ENCODE measurements around the gene ATAD5. TPM values are rescaled to one million over a fixed set of nuclear protein-coding genes. Genes with fewer than 3 reads are reported as not detected.
"Not testable (repeated sequence)": the region's sequence is repeated elsewhere in the genome, so short reads cannot be mapped to it uniquely, and the experiment has no call there.

ATAD5 gene
- total RNA-seq, 1 donor from 2014 or later: 8.6 TPM

DNA sequence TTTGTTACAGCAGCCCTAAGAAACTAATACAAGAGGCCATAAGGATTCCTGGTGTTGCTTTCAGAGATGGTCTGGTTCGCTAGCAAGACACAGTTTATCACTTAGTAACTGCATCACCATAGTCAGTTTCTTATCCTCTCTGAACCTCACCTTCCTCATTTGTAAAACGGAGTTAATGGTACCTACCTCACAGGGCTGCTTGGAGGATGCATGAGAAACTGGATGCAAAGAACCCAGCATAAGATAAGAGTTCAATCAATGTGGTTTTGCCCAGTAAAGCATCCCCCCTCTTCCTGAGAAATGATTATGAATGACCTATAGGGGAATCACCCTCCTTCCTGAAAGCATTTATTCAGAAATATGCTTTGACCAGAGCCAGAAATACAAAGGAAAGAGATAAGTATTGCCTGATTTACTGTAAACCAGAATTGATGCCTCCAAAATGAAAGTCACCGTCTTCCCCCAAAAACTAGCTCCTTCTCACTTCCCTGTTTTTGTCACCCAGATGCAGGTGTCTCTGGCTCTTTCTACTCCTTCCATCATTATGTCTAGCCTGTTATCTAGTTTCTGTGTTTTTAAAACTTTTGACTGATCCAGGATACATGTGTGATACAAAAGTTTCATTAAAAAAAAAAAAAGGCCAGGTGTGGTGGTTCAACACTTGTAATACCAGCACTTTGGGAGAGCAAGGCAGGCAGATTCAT, 77.1 kb downstream of the ATAD5 start:
- FAIRE-seq (no peak), DNase-seq (ENCODE audit: low spot score in 2 of 2) (no peak)

DNA sequence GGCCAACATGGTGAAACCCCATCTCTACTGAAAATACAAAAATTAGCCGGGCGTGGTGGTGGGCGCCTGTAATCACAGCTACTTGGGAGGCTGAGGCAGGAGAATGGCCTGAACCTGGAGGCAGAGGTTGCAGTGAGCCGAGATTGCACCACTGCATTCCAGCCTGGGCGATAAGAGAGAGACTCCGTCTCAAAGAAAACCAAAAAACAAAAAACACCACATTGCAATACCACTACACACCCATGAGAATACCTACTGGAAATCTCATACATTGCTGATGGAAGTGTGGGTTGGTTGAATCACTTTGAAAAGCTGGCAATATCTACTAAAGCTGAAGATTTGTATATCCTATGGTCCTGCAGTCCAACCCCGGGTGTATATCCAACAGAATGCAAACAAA, 78.4 kb downstream of the ATAD5 start:
- not testable (repeated sequence) for FAIRE-seq; DNase-seq (ENCODE audit: low spot score in 2 of 2)

GRCh38 chr17:30913955-30914354, 82.2 kb downstream of the ATAD5 start:
- DNase-seq (ENCODE audit: low spot score in 2 of 2): no peak
- FAIRE-seq: no peak

DNA sequence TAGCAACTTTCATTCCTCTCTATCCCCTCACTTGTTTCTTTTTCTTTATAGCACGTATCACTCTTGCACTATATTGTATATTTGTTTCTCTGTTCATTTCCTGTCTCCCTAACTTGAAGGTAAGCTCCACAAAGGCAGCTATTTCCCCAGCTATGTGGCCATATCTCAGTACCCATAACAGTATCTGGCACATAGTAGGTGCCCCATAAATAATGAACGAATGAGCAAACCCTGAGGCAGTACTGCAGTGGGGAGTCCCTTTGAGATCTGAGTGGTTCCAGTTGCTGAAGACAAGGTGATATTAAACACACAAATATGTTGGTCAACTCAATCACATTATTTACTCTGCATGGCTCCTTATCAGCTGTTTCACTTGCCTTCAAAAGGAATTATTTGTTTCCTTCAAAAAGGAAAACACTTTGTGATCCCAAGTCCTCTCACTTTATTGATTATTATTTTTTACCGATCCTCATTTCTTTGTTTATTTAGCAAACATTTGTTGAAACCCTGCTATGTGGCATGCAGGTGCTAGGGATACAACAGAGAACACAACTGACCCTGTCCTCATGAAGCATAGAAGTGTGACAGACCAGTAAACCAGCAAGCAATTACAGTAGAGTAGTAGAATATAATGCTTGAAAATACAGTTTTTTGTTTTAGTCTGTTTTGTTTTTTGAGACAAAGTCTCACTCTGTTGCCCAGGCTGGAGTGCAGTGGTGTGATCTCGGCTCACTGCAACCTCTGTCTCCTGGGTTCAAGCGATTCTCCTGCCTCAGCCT, 84.3 kb downstream of the ATAD5 start:
- FAIRE-seq: no peak
- no peak for DNase-seq (ENCODE audit: low spot score in 2 of 2)

DNA sequence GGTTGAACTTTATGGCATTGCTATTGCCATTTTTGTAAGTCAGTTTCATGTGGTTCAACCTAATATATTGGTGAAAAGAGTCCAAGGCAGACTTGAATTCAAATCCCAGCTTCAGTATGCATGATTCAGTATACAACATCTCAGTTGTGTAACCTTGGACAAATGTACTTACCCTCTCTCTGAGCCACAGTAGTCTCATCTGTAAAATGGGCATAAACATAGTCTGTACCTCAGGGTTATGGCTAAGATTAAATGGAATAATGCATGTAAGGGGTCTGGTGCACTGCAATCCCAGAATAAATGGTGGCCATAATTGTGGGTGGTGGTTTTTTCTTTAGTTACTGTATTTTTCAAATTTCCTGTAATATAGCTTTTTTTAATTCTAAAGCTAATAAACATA, 85.3 kb downstream of the ATAD5 start:
- DNase-seq (ENCODE audit: low spot score in 2 of 2): no peak
- FAIRE-seq: no peak

DNA sequence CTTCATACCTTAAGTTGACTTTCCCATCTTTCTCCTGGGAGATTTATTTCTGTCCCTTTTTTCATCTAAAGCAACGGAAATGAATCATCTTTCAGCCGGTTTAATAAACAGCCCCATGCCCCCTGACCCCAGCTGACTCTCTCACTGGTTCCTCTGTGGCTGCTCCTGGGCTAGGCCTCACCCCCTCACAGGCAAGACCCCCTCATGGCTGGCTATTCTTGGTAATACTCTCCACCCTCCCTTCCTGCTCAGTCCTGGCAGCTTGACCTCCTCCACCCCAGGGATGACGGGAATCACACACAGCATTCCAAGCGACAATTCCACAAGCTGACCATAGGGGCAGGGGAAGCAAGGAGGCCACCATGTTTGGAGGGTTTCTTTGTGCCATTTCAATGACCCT, 88.5 kb downstream of the ATAD5 start:
- FAIRE-seq: no peak
- DNase-seq (ENCODE audit: low spot score in 2 of 2): peak in 1 of 2 donors; percentile 30

- DNase-seq (ENCODE audit: low spot score in 2 of 2) (no peak), FAIRE-seq (no peak)
These were observed 89.1 kb downstream of the ATAD5 start for GRCh38 chr17:30920683-30921543.

DNA sequence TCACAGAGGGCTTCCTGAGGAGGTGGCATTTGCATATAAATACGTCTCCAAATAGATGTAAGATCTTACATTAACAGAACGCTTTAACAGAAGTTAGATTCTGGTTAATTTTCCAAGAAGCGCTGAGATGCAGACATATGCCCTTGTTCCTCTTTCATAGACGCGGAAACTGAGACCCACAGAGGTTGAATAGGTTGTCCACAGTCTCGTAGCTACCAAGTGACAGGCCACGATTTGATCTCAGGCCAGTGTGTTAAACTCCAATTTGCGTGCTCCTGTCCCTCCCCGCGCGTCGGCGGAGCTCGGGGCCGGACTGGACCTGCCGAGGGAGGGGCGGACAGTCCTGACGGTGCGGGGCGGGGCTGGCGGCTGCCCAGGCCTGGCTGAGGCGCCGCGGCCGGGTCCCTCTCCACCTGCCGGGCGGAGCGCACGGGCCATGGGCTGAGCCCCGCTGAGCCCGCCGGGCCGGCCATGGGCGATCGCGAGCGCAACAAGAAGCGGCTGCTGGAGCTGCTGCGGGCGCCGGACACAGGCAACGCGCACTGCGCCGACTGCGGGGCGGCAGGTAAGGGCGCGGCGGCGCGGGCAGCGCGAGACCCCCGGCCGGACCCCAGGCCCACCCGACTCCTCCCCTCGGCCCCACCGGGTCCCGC, 89.9 kb downstream of the ATAD5 start, which contains the start of gene ADAP2:
Gene ADAP2 (plus strand): TSS at position 402 of the 653 bp plus-strand sequence. CDS start 70 bp downstream, at position 472.
- no peak for FAIRE-seq
- DNase-seq (ENCODE audit: low spot score in 2 of 2): peak; percentile 43 to 61

- FAIRE-seq: no peak
- peak in 1 of 2 donors; percentile 21 for DNase-seq (ENCODE audit: low spot score in 2 of 2)
These were observed 90.7 kb downstream of the ATAD5 start for GRCh38 chr17:30922235-30923030.

- FAIRE-seq: no peak
- no peak for DNase-seq (ENCODE audit: low spot score in 2 of 2)
These were observed 92.6 kb downstream of the ATAD5 start for GRCh38 chr17:30924341-30924740.

DNA sequence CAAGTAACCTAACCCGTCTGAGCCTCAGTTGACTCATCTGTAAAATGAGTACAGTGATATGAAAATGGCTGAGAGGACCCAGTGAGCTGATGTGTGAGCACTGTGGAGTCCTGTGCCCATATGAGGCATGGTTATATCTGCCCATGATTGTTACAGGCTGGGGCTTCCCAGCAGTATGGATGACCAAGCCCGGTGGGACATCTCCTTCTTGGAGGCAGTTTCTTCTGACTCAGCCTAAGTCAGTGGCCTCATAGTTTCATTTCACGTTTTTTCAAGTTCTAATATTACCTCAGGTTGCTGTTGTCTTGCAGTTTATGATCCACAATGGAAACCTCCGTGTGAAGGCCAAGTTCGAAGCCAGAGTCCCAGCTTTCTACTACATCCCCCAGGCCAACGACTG, 94.8 kb downstream of the ATAD5 start:
- DNase-seq (ENCODE audit: low spot score in 2 of 2): no peak
- no peak for FAIRE-seq

DNA sequence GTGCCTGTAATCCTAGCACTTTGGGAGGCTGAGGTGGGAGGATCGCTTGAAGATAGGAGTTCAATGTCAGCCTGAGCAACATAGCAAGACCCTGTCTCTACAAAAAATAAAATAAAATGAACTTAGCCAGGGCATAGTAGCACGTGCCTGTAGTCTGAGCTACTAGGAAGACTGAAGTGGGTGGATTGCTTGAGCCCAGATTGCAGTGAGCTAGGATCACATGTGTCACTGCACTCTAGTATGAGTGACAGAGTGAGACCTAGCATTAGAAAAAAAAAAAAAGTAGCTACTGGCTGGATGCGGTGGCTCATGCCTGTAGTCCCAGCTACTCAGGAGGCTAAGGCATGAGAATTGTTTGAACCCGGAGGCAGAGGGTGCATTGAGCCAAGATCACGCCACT, 96.0 kb downstream of the ATAD5 start:
- DNase-seq (ENCODE audit: low spot score in 2 of 2): no peak
- no peak for FAIRE-seq

GRCh38 chr17:30928584-30928983, 96.8 kb downstream of the ATAD5 start:
- no peak for DNase-seq (ENCODE audit: low spot score in 2 of 2)
- no peak for FAIRE-seq

- no peak for DNase-seq (ENCODE audit: low spot score in 2 of 2)
- FAIRE-seq: no peak
These were observed 97.4 kb downstream of the ATAD5 start for GRCh38 chr17:30929081-30929633.

GRCh38 chr17:30929861-30930260, 98.1 kb downstream of the ATAD5 start:
- DNase-seq (ENCODE audit: low spot score in 2 of 2); FAIRE-seq: not testable (repeated sequence)

DNA sequence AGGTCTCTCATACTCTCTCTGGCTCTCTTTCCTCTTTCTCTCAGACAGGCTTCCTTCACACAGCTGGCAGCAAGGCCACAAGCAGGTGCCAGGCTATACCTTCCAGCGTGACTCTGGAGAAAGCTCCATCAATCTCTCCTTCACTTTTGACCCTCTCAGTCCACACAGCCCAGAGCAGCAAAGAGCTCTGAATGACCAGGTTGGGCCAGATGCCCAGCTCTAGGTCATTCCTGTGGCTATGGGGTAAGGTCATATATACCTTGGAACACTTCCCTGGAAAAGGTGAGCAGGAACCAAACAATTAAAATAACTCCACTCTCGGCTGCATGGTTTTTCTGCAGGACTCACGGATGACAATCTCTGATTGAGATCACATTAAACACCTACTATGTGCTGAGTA, 98.7 kb downstream of the ATAD5 start:
- DNase-seq (ENCODE audit: low spot score in 2 of 2): no peak
- no peak for FAIRE-seq

DNA sequence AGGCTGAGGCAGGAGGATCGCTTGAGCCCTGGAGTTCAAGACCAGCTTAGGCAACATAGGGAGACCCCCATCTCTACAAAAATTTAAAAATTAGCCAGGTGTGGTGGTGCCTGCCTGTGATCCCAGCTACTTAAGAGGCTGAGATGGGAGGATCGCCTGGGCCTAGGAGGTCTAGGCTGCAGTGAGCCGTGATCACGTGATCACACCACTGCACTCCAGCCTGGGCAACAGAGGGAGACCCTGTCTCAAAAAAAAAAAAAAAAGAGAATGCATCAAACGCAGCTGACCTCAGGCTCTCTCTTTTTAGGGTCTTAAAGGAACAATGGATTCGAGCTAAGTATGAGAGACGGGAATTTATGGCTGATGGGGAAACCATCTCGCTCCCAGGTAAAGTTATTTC, 99.8 kb downstream of the ATAD5 start:
- DNase-seq (ENCODE audit: low spot score in 2 of 2); FAIRE-seq: not testable (repeated sequence)

GRCh38 chr17:30933966-30934365, 102.2 kb downstream of the ATAD5 start:
- no peak for FAIRE-seq

DNA sequence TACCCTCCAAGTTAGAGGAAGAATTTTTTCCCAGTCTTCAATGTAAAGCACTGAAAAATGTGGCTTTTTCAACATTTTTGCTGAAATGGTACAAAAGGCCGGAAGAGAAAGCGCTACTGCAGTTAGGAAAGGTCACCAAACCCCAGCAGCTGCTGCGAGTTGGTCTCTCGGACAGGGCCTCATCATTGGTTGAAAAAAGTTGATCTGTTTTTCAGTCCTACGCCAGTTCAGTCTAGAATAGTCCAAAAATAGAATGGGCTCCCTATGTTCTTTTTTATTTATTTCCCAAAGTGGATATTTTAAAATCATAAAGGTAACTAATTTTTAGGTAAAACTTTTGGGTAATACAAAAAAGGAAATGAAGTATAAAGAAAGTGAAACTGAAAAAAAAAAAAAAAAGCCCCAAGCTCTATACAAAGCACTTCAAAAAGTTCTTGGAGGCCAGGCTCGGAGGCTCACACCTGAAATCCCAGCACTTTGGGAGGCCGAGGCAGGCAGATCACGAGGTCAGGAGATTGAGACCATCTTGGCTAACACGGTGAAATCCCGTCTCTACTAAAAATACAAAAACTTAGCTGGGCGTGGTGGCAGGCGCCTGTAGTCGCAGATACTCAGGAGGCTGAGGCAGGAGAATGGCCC, 107.4 kb downstream of the ATAD5 start:
- DNase-seq (ENCODE audit: low spot score in 2 of 2): no peak
- FAIRE-seq: no peak

More at GRCh38 chr17:30933966-30934365, 102.2 kb downstream of the ATAD5 start:
- DNase-seq (ENCODE audit: low spot score in 2 of 2): no peak
